Activated naive CD4-positive, alpha-beta T cell treated with anti-CD3 and anti-CD28 coated beads for 36 hours (primary cell): Measurements from ENCODE around the gene KRT83. TPM values are rescaled to one million over a fixed set of nuclear protein-coding genes. Genes with fewer than 3 reads are reported as not detected.

Experiments used
- total RNA-seq, 2 experiments: library from RNA; stranded (reverse); gene quantifications; one replicate each; pipeline ENCODE4 v1.2.3, GENCODE V29; 2021

Gene KRT83
- total RNA-seq, 2 experiments from 2014 or later: not detected

Other genes starting within 250 kb of the KRT83 start
- gene SMIM41, start 241.7 kb downstream of the KRT83 start, total RNA-seq: not detected
- not detected for gene KRT80, start 129.4 kb downstream of the KRT83 start, total RNA-seq
- 1 to 10 TPM; 1.9 to 3.4 TPM for gene KRT7, start 88.2 kb downstream of the KRT83 start, total RNA-seq
- under 1 TPM in 1 of 2 experiments, not detected in 1; 0.15 TPM for gene KRT86, start 46.8 kb downstream of the KRT83 start, total RNA-seq
- not detected for gene KRT81, start 29.9 kb downstream of the KRT83 start, total RNA-seq
- not detected for gene KRT85, start 46.1 kb upstream of the KRT83 start, total RNA-seq
- gene KRT84, start 64.3 kb upstream of the KRT83 start, total RNA-seq: not detected
- not detected for gene KRT82, start 84.9 kb upstream of the KRT83 start, total RNA-seq
- not detected for gene KRT75, start 113.0 kb upstream of the KRT83 start, total RNA-seq
- gene KRT6B, start 130.7 kb upstream of the KRT83 start, total RNA-seq: not detected
- gene KRT6C, start 152.4 kb upstream of the KRT83 start, total RNA-seq: not detected
- gene KRT6A, start 171.9 kb upstream of the KRT83 start, total RNA-seq: not detected
- not detected for gene KRT5, start 199.0 kb upstream of the KRT83 start, total RNA-seq
- gene KRT71, start 231.7 kb upstream of the KRT83 start, total RNA-seq: not detected